ENCODE data around the gene DCC. TPM values are rescaled to one million over a fixed set of nuclear protein-coding genes. Genes with fewer than 3 reads are reported as not detected.

The DCC gene
- total and polyA plus RNA-seq, 2 experiments from 2014 or later, result 0.53 to 0.73 TPM

DNA sequence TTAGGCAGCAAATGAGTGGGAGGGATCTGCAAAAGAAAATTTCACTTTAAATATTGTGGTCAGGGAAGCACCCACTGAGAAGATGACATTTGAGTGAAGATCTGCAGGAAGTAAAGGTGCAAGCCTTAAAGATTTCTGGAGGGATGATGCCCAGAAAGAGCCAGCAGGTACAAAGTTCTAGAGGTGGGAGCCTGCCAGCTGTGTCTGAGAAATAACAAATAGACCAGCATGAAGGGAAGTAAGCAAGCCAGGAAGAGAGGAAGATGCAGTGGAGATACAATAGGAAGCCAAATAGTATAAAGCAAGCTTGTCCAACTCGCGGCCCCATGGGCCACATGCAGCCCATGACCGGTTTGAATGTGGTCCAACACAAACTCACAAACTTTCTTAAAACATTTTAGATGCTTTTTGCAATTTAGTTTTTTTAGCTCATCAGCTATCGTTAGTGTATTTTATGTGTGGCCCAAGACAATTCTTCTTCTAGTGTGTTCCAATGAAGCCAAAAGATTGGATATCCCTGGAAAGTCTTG, 489.9 kb downstream of the DCC start:
- H3K4me3 Mint-ChIP-seq, result no peak overlapping the region
- no peaks in the 10 kb centered on the region for H3F3A ChIP-seq (replicated peaks; ENCODE audit: low read depth)
- no peak overlapping the region for H3K4me2 ChIP-seq
- H3K4me1 ChIP-seq (ENCODE audit: insufficient read depth), result no peaks in the 10 kb centered on the region
- DNase-seq (ENCODE audit: low spot score) (no peak), ATAC-seq (no peak)
- H3K9me2 ChIP-seq (ENCODE audit: insufficient read depth), result no peaks in the 10 kb centered on the region
- no peak overlapping the region for H3K27ac ChIP-seq (ENCODE audit: low read depth)
- peaks cover 3% of the 10 kb centered on the region for H4K20me1 ChIP-seq (replicated peaks; ENCODE audit: insufficient read depth)
- H3K4me3 ChIP-seq, result no peak overlapping the region
- no peaks in the 10 kb centered on the region for H3K9me3 Mint-ChIP-seq
- no peak overlapping the region for H3K27ac Mint-ChIP-seq
- H3K4me1 Mint-ChIP-seq, result no peaks in the 10 kb centered on the region
- peaks cover 66% of the 10 kb centered on the region for H3K27me3 ChIP-seq (ENCODE audit: insufficient read depth)
- peaks cover 38% of the 10 kb centered on the region for H3K27me3 Mint-ChIP-seq (ENCODE audit: insufficient read depth, low read depth, poor library complexity)
- no peaks in the 10 kb centered on the region for H3K36me3 Mint-ChIP-seq (ENCODE audit: low read depth)
- no peak overlapping the region for H2AFZ ChIP-seq
- TF ChIP-seq JUNB (IDR thresholded peaks at IDR 0.05; ENCODE audit: unreplicated experiment) (no peak), STAT1 (IDR thresholded peaks at IDR 0.05; ENCODE audit: unreplicated experiment) (no peak), CREB1 (CRISPR knock-in tag; IDR thresholded peaks at IDR 0.05; ENCODE audit: low read depth) (no peak), POLR2AphosphoS5 (IDR thresholded peaks at IDR 0.05; ENCODE audit: low read depth) (no peak), EZH2phosphoT487 (IDR thresholded peaks at IDR 0.05; ENCODE audit: unreplicated experiment) (no peak), EZH2 (IDR thresholded peaks at IDR 0.05; ENCODE audit: low read depth, unreplicated experiment) (no peak), ZNF114 (CRISPR knock-in tag; IDR thresholded peaks at IDR 0.05) (no peak), ZNF331 (CRISPR knock-in tag; IDR thresholded peaks at IDR 0.05; ENCODE audit: low read depth) (no peak)
- TF ChIP-seq, protein P1, sequence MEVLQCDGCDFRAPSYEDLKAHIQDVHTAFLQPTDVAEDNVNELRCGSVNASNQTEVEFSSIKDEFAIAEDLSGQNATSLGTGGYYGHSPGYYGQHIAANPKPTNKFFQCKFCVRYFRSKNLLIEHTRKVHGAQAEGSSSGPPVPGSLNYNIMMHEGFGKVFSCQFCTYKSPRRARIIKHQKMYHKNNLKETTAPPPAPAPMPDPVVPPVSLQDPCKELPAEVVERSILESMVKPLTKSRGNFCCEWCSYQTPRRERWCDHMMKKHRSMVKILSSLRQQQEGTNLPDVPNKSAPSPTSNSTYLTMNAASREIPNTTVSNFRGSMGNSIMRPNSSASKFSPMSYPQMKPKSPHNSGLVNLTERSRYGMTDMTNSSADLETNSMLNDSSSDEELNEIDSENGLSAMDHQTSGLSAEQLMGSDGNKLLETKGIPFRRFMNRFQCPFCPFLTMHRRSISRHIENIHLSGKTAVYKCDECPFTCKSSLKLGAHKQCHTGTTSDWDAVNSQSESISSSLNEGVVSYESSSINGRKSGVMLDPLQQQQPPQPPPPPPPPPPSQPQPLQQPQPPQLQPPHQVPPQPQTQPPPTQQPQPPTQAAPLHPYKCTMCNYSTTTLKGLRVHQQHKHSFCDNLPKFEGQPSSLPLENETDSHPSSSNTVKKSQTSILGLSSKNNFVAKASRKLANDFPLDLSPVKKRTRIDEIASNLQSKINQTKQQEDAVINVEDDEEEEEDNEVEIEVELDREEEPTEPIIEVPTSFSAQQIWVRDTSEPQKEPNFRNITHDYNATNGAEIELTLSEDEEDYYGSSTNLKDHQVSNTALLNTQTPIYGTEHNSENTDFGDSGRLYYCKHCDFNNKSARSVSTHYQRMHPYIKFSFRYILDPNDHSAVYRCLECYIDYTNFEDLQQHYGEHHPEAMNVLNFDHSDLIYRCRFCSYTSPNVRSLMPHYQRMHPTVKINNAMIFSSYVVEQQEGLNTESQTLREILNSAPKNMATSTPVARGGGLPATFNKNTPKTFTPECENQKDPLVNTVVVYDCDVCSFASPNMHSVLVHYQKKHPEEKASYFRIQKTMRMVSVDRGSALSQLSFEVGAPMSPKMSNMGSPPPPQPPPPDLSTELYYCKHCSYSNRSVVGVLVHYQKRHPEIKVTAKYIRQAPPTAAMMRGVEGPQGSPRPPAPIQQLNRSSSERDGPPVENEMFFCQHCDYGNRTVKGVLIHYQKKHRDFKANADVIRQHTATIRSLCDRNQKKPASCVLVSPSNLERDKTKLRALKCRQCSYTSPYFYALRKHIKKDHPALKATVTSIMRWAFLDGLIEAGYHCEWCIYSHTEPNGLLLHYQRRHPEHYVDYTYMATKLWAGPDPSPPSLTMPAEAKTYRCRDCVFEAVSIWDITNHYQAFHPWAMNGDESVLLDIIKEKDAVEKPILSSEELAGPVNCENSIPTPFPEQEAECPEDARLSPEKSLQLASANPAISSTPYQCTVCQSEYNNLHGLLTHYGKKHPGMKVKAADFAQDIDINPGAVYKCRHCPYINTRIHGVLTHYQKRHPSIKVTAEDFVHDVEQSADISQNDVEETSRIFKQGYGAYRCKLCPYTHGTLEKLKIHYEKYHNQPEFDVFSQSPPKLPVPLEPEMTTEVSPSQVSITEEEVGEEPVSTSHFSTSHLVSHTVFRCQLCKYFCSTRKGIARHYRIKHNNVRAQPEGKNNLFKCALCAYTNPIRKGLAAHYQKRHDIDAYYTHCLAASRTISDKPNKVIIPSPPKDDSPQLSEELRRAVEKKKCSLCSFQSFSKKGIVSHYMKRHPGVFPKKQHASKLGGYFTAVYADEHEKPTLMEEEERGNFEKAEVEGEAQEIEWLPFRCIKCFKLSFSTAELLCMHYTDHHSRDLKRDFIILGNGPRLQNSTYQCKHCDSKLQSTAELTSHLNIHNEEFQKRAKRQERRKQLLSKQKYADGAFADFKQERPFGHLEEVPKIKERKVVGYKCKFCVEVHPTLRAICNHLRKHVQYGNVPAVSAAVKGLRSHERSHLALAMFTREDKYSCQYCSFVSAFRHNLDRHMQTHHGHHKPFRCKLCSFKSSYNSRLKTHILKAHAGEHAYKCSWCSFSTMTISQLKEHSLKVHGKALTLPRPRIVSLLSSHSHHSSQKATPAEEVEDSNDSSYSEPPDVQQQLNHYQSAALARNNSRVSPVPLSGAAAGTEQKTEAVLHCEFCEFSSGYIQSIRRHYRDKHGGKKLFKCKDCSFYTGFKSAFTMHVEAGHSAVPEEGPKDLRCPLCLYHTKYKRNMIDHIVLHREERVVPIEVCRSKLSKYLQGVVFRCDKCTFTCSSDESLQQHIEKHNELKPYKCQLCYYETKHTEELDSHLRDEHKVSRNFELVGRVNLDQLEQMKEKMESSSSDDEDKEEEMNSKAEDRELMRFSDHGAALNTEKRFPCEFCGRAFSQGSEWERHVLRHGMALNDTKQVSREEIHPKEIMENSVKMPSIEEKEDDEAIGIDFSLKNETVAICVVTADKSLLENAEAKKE (CRISPR knock-in tag; IDR thresholded peaks at IDR 0.05), result no peak
- TF ChIP-seq, protein P2, sequence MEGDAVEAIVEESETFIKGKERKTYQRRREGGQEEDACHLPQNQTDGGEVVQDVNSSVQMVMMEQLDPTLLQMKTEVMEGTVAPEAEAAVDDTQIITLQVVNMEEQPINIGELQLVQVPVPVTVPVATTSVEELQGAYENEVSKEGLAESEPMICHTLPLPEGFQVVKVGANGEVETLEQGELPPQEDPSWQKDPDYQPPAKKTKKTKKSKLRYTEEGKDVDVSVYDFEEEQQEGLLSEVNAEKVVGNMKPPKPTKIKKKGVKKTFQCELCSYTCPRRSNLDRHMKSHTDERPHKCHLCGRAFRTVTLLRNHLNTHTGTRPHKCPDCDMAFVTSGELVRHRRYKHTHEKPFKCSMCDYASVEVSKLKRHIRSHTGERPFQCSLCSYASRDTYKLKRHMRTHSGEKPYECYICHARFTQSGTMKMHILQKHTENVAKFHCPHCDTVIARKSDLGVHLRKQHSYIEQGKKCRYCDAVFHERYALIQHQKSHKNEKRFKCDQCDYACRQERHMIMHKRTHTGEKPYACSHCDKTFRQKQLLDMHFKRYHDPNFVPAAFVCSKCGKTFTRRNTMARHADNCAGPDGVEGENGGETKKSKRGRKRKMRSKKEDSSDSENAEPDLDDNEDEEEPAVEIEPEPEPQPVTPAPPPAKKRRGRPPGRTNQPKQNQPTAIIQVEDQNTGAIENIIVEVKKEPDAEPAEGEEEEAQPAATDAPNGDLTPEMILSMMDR (conservative IDR thresholded peaks at IDR 0.05; ENCODE audit: low read depth in 2 of 2), result no peak
- TF ChIP-seq, protein P3, sequence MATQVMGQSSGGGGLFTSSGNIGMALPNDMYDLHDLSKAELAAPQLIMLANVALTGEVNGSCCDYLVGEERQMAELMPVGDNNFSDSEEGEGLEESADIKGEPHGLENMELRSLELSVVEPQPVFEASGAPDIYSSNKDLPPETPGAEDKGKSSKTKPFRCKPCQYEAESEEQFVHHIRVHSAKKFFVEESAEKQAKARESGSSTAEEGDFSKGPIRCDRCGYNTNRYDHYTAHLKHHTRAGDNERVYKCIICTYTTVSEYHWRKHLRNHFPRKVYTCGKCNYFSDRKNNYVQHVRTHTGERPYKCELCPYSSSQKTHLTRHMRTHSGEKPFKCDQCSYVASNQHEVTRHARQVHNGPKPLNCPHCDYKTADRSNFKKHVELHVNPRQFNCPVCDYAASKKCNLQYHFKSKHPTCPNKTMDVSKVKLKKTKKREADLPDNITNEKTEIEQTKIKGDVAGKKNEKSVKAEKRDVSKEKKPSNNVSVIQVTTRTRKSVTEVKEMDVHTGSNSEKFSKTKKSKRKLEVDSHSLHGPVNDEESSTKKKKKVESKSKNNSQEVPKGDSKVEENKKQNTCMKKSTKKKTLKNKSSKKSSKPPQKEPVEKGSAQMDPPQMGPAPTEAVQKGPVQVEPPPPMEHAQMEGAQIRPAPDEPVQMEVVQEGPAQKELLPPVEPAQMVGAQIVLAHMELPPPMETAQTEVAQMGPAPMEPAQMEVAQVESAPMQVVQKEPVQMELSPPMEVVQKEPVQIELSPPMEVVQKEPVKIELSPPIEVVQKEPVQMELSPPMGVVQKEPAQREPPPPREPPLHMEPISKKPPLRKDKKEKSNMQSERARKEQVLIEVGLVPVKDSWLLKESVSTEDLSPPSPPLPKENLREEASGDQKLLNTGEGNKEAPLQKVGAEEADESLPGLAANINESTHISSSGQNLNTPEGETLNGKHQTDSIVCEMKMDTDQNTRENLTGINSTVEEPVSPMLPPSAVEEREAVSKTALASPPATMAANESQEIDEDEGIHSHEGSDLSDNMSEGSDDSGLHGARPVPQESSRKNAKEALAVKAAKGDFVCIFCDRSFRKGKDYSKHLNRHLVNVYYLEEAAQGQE (IDR thresholded peaks at IDR 0.05; ENCODE audit: unreplicated experiment), result no peak
- no peaks in the 10 kb centered on the region for H3K36me3 ChIP-seq (ENCODE audit: insufficient read depth)
- no peaks in the 10 kb centered on the region for H3K79me2 ChIP-seq (replicated peaks; ENCODE audit: insufficient read depth)

All from GM23338 (cell line).